NCI-H345 treated with DMSO at 0.1 percent for 48 hours (cell line): Measurements from ENCODE around the gene PTPDC1.

ENCODE experiments used
- DNase-seq: peaks from one replicate; lab custom pipeline; 2025; ENCODE audit not compliant: unreplicated experiment; lab: John Stamatoyannopoulos, UW

The PTPDC1 gene

GRCh38 chr9:94084314-94084713, at the start of gene PTPDC1:
PTPDC1 (plus strand) TSS chr9:94084464; CDS start chr9:94084531, 67 bp downstream.
- no peak for DNase-seq

GRCh38 chr9:94034511-94034910, 49.8 kb upstream of the PTPDC1 start:
- no peak for DNase-seq

GRCh38 chr9:94039786-94040185, 44.5 kb upstream of the PTPDC1 start:
- no peak for DNase-seq

GRCh38 chr9:94042516-94043360, 41.5 kb upstream of the PTPDC1 start:
- no peak for DNase-seq

GRCh38 chr9:94054716-94055115, 29.5 kb upstream of the PTPDC1 start:
- no peak for DNase-seq

- no peak for DNase-seq
Measured at GRCh38 chr9:94056442-94056974, 27.8 kb upstream of the PTPDC1 start.

- DNase-seq = no peak
Measured at GRCh38 chr9:94057918-94058317, 26.3 kb upstream of the PTPDC1 start.

- DNase-seq = no peak
Measured at GRCh38 chr9:94061864-94062263, 22.4 kb upstream of the PTPDC1 start.

GRCh38 chr9:94065535-94065961, 18.7 kb upstream of the PTPDC1 start:
- peak; percentile 20 for DNase-seq

GRCh38 chr9:94068257-94068656, 16.0 kb upstream of the PTPDC1 start:
- DNase-seq = no peak

- DNase-seq = no peak
Measured at GRCh38 chr9:94076557-94076956, 7.7 kb upstream of the PTPDC1 start.

GRCh38 chr9:94078086-94078485, 6.2 kb upstream of the PTPDC1 start:
- DNase-seq = no peak

- DNase-seq = no peak
Measured at GRCh38 chr9:94079236-94079635, 5.0 kb upstream of the PTPDC1 start.

GRCh38 chr9:94080249-94080648, 4.0 kb upstream of the PTPDC1 start:
- DNase-seq = no peak

GRCh38 chr9:94081435-94081834, 2.8 kb upstream of the PTPDC1 start:
- DNase-seq = no peak

- no peak for DNase-seq
Measured at GRCh38 chr9:94081864-94082463, 2.3 kb upstream of the PTPDC1 start.

GRCh38 chr9:94082553-94082952, 1.7 kb upstream of the PTPDC1 start:
- DNase-seq = no peak

- no peak for DNase-seq
Measured at GRCh38 chr9:94082956-94083355, 1.3 kb upstream of the PTPDC1 start.

- DNase-seq = no peak
Measured at GRCh38 chr9:94083384-94083783, 880 bp upstream of the PTPDC1 start.

- DNase-seq = no peak
Measured at GRCh38 chr9:94085062-94085639, 887 bp downstream of the PTPDC1 start.

- DNase-seq = no peak
Measured at GRCh38 chr9:94086486-94087345, 2.5 kb downstream of the PTPDC1 start.
